Breast epithelium (tissue), 3 donors: ENCODE results near the gene SPART.

ENCODE experiments used
- CTCF ChIP-seq, 3 donors: fragments of 450-650 bp; IDR thresholded peaks; one replicate each; pipeline ENCODE4 v1.5.1; 2016 to 2017; ENCODE audit warnings: antibody characterized with exemption in 3 of 3, mild to moderate bottlenecking in 3 of 3, moderate library complexity in 3 of 3
- POLR2AphosphoS5 ChIP-seq, 3 donors: sonication (generic); formaldehyde crosslinking; IDR thresholded peaks; one replicate each; pipeline ENCODE4 v1.6.1; 2017; ENCODE audit warnings: antibody characterized with exemption in 3 of 3

DNA sequence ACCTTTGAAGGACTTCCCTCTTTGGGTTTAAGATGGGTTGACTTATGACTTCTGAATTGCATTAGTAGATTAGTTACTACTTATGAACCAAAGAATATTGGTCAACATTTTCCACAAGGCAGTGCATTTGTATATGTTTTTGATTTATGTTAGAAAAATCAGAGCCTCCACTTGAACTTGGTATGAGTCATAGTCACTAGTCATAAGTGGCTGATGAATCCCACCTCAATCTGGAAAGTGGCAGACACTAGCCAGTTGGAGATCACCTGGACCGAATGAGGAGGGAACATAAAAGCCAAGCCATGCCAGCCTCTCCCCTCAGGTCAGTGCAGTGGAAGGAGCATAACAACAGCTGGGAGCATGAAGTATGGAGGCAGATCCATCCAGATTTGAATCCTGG lies 39.3 kb upstream of the SPART start:
- TF ChIP-seq CTCF (IDR thresholded peaks at IDR 0.05) (no peak), POLR2AphosphoS5 (IDR thresholded peaks at IDR 0.05) (no peak)
